Panc1 (cell line): ENCODE measurements around the gene SNX10. TPM values are rescaled to one million over a fixed set of nuclear protein-coding genes. Genes with fewer than 3 reads are reported as not detected.

ENCODE experiments used
- ATAC-seq: fragments of 200-7000 bp; cut with Tn5 transposase; 2 replicates; pipeline ENCODE4 v1.9.1; 2020; ENCODE audit warnings: mild to moderate bottlenecking, moderate library complexity
- BruUV-seq: library from RNA; stranded (reverse); fragments of 400-500 nt; replicated peaks from 2 replicates; lab custom pipeline; 2021; lab: Mats Ljungman, UMichigan
- CTCF ChIA-PET: fragments of 300-600 bp; sonication (Branson Sonifier 250); formaldehyde crosslinking; loops from one replicate; lab custom pipeline; 2022; ENCODE audit warnings: antibody characterized with exemption; lab: Charles Lee
- POLR2A ChIA-PET: fragments of 300-600 bp; sonication (Branson Sonifier 250); formaldehyde crosslinking; loops from one replicate; lab custom pipeline; 2022; ENCODE audit warnings: antibody characterized with exemption; lab: Charles Lee
- DNase-seq: peaks from one replicate; pipeline ENCODE4 v3.0.0-alpha.2; 2010; ENCODE audit warnings: low read depth, low spot score
- H3K27ac ChIP-seq: 2 replicates; pipeline ENCODE4 v1.5.1; 2011; ENCODE audit warnings: mild to moderate bottlenecking, low read length, inconsistent platforms
- H3K27me3 ChIP-seq: fragments of 200-500 bp; sonication (Bioruptor generic); 2 replicates; pipeline ENCODE4 v1.6.0; 2014; ENCODE audit warnings: low read length, inconsistent platforms; ENCODE audit not compliant: control insufficient read depth, insufficient read depth
- H3K36me3 ChIP-seq: fragments of 200-500 bp; sonication (Bioruptor generic); 2 replicates; pipeline ENCODE4 v1.5.1; 2014; ENCODE audit warnings: inconsistent platforms, mild to moderate bottlenecking, low read length, moderate library complexity; ENCODE audit not compliant: control insufficient read depth, insufficient read depth
- H3K4me1 ChIP-seq: 2 replicates; pipeline ENCODE4 v1.5.1; 2011; ENCODE audit warnings: inconsistent platforms, mild to moderate bottlenecking, low read length, moderate library complexity; ENCODE audit not compliant: control insufficient read depth, insufficient read depth
- H3K4me3 ChIP-seq, 2 experiments: 2 replicates each; pipeline ENCODE4 v1.5.1; 2011 to 2012; ENCODE audit warnings: low read depth in 2 of 2, low read length in 2 of 2, mild to moderate bottlenecking in 2 of 2, inconsistent platforms in 1 of 2, moderate library complexity in 1 of 2
- H3K9me3 ChIP-seq: fragments of 200-500 bp; sonication (Bioruptor generic); 2 replicates; pipeline ENCODE4 v1.5.1; 2014; ENCODE audit warnings: low read depth, mild to moderate bottlenecking, inconsistent platforms, low read length, moderate library complexity; ENCODE audit not compliant: control insufficient read depth, insufficient read depth
- CTCF ChIP-seq: fragments of 450-650 bp; IDR thresholded peaks from 2 replicates; pipeline ENCODE4 v1.5.1; 2017; ENCODE audit warnings: mild to moderate bottlenecking
- POLR2AphosphoS5 ChIP-seq: IDR thresholded peaks from 2 replicates; pipeline ENCODE4 v1.6.1; 2012; ENCODE audit warnings: mild to moderate bottlenecking, low read depth, low read length, moderate library complexity
- REST ChIP-seq, 2 experiments: IDR thresholded peaks; 2 replicates each; pipeline ENCODE4 v1.6.1; 2011 to 2012; ENCODE audit warnings: low read depth in 2 of 2, control low read depth in 1 of 2, low read length in 1 of 2, mild to moderate bottlenecking in 1 of 2, moderate library complexity in 1 of 2; ENCODE audit not compliant: insufficient read depth in 1 of 2
- SIN3A ChIP-seq: IDR thresholded peaks from 2 replicates; pipeline ENCODE4 v1.6.1; 2012; ENCODE audit warnings: low read depth, mild to moderate bottlenecking, low read length, moderate library complexity, borderline replicate concordance; ENCODE audit not compliant: insufficient read depth
- TCF7L2 ChIP-seq: IDR thresholded peaks from 2 replicates; pipeline ENCODE4 v1.6.1; 2011; ENCODE audit warnings: mild to moderate bottlenecking, low read depth, low read length, inconsistent platforms
- in situ Hi-C: cut with HindIII; loops from 2 replicates; pipeline ENCODE4 v1.10.0; 2016; ENCODE audit warnings: low sequenced_read_pairs, low pct_unique_long_range_greater_than_20kb
- intact Hi-C: fragments of 100-400 bp; cut with micrococcal nuclease; formaldehyde crosslinking; loops from one replicate; pipeline ENCODE4 v1.10.0; 2022; ENCODE audit not compliant: unreplicated experiment
- total RNA-seq: library from RNA; stranded (reverse); gene quantifications from one replicate; pipeline ENCODE4 v1.2.1, GENCODE V29; 2021; ENCODE audit not compliant: unreplicated experiment

SNX10 gene
- total RNA-seq, 1 experiment from 2014 or later: 21.8 TPM

GRCh38 chr7:26367219-26367711, 75.6 kb downstream of the SNX10 start:
- Histone ChIP-seq H3K9me3 (no peaks in the 10 kb centered on the region), H3K27ac (no peak overlapping the region), H3K4me3 (no peak overlapping the region), H3K27me3 (no peaks in the 10 kb centered on the region), H3K36me3 (0 out of 2 replicates have a peak, but pooled peaks cover under 1% of the 10 kb centered on the region), H3K4me1 (no peaks in the 10 kb centered on the region)
- in situ Hi-C loops: no loop called here
- DNase-seq: no peak
- POLR2A ChIA-PET: no interaction called here
- no TSS peak for BruUV-seq
- intact Hi-C loops: loop anchor here (10.0 kb wide), 1 partner anchor 182 kb away; no protein-coding TSS in a partner anchor
- CTCF ChIA-PET: no interaction called here
- ATAC-seq: no peak
- no peak for TF ChIP-seq TCF7L2
- no peak for TF ChIP-seq REST (IDR thresholded peaks at IDR 0.05; ENCODE audit: insufficient read depth in 1 of 2, low read depth in 2 of 2, low read length in 1 of 2)
- TF ChIP-seq POLR2AphosphoS5: no peak
- no peak for TF ChIP-seq SIN3A
- no peak for TF ChIP-seq CTCF

- Histone ChIP-seq H3K36me3 (peaks cover 2% of the 10 kb centered on the region; the same call in 1 of the 2 replicates), H3K27me3 (no peaks in the 10 kb centered on the region), H3K4me3 (no peak overlapping the region), H3K4me1 (no peaks in the 10 kb centered on the region), H3K27ac (no peak overlapping the region), H3K9me3 (no peaks in the 10 kb centered on the region)
- intact Hi-C loops: loop anchor here (10.0 kb wide), 1 partner anchor 184 kb away; no protein-coding TSS in a partner anchor
- ChIA-PET POLR2A (no interaction called here), CTCF (interaction anchor here (0.6 to 2.3 kb wide), 8 partner anchors 14 to 795 kb away, joined by 3 to 39 read pairs (median 3); no protein-coding TSS in a partner anchor)
- in situ Hi-C loops: no loop called here
- BruUV-seq: no TSS peak
- DNase-seq: no peak
- ATAC-seq: no peak
- peak; percentile 10; the same call in 1 of the 2 replicates for TF ChIP-seq CTCF
- no peak for TF ChIP-seq SIN3A
Observed at GRCh38 chr7:26368542-26368941, 76.9 kb downstream of the SNX10 start.
